ENCODE data around the gene ADTRP.

GRCh38 chr6:11668455-11668854 is 110.1 kb downstream of the ADTRP start:
- TF ChIP-seq, protein P1, sequence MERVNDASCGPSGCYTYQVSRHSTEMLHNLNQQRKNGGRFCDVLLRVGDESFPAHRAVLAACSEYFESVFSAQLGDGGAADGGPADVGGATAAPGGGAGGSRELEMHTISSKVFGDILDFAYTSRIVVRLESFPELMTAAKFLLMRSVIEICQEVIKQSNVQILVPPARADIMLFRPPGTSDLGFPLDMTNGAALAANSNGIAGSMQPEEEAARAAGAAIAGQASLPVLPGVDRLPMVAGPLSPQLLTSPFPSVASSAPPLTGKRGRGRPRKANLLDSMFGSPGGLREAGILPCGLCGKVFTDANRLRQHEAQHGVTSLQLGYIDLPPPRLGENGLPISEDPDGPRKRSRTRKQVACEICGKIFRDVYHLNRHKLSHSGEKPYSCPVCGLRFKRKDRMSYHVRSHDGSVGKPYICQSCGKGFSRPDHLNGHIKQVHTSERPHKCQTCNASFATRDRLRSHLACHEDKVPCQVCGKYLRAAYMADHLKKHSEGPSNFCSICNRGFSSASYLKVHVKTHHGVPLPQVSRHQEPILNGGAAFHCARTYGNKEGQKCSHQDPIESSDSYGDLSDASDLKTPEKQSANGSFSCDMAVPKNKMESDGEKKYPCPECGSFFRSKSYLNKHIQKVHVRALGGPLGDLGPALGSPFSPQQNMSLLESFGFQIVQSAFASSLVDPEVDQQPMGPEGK (CRISPR knock-in tag; IDR thresholded peaks at IDR 0.05): no peak
- no peak for TF ChIP-seq TAF1 (CRISPR knock-in tag; IDR thresholded peaks at IDR 0.05)
- TF ChIP-seq SUZ12 (IDR thresholded peaks at IDR 0.05; ENCODE audit: low read depth, low read length): no peak
- TF ChIP-seq U2AF1 (optimal IDR thresholded peaks at IDR 0.05; ENCODE audit: low read depth, low read length): no peak
- no peak for TF ChIP-seq ZNF629 (CRISPR knock-in tag; conservative IDR thresholded peaks at IDR 0.05)
- no peak for TF ChIP-seq ZFP91 (CRISPR knock-in tag; IDR thresholded peaks at IDR 0.05; ENCODE audit: borderline replicate concordance)
- TF ChIP-seq HNRNPUL1 (IDR thresholded peaks at IDR 0.05; ENCODE audit: low read depth, low read length): no peak
- TF ChIP-seq EZH2 (conservative IDR thresholded peaks at IDR 0.05; ENCODE audit: low read depth, low read length): no peak
- no peak for TF ChIP-seq YY1 (IDR thresholded peaks at IDR 0.05; ENCODE audit: insufficient read depth, insufficient replicate concordance, low read depth, low read length)
- TF ChIP-seq KDM6A (CRISPR knock-in tag; IDR thresholded peaks at IDR 0.05; ENCODE audit: low read depth): no peak
- no peak for TF ChIP-seq RFX5 (IDR thresholded peaks at IDR 0.05; ENCODE audit: low read depth, low read length)

Measured in HepG2 (cell line).